ENCODE data around the gene CD38. TPM values are rescaled to one million over a fixed set of nuclear protein-coding genes. Genes with fewer than 3 reads are reported as not detected.

The CD38 gene
- total and polyA plus RNA-seq, 4 experiments from 2014 or later: 0.69 to 3.0 (median 1.4) TPM

DNA sequence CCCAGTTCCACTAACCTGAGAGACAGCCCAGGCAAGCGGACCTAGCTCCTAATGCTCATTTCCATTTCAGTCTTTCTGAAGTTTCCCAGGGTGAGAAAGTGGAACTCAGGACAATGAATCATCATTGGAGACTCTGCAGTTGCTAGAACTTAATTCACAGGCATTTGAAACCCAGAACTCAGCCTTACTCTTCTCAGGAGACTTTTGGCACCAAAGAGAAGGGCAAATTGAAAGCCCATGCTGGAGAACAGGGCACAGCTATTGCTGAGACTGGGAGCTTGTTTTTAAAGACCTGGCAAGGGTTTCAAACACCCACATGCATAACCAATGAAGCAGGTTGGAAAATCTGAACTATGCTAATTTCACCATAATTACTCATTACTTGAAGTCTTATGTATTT lies 39.3 kb upstream of the CD38 start:
- H3K27ac Mint-ChIP-seq: no peak overlapping the region
- no peak overlapping the region for H3K27ac ChIP-seq (ENCODE audit: low read depth, low read length)
- H3K4me1 Mint-ChIP-seq: peaks cover 0 to 10% (median 5%) of the 10 kb centered on the region in 4 donors
- DNase-seq: no peak
- intact Hi-C loops (cut with micrococcal nuclease): no loop called here
- H3K9me3 Mint-ChIP-seq: peaks cover 0 to 22% (median 16%) of the 10 kb centered on the region in 8 donors
- no peaks in the 10 kb centered on the region for H3K36me3 ChIP-seq (ENCODE audit: insufficient read depth, low read length)
- no peak overlapping the region for H3K4me3 Mint-ChIP-seq
- H3K27me3 Mint-ChIP-seq: peaks cover 0 to 4% of the 10 kb centered on the region in 2 donors
- POLR2A ChIA-PET (ENCODE audit: partially characterized antibody): no interaction called here
- H3K36me3 Mint-ChIP-seq: peaks cover 0 to 9% of the 10 kb centered on the region in 2 donors
- H3K27me3 ChIP-seq (ENCODE audit: insufficient read depth, low read length): no peaks in the 10 kb centered on the region
- H3K9me3 ChIP-seq (ENCODE audit: control insufficient read depth in 1 of 2, low read length in 2 of 2): no peaks in the 10 kb centered on the region
- CTCF ChIA-PET (ENCODE audit: partially characterized antibody): interaction anchor here (0.9 to 2.1 kb wide), 5 partner anchors 17 to 218 kb away, joined by 3 to 8 read pairs (median 3); no protein-coding TSS in a partner anchor
- no peak overlapping the region for H3K4me3 ChIP-seq (ENCODE audit: low read length in 2 of 2)
- no peaks in the 10 kb centered on the region for H3K4me1 ChIP-seq (ENCODE audit: insufficient read depth, low read length)

GRCh38 chr4:15740764-15741404 lies 37.2 kb upstream of the CD38 start:
- H3K4me1 Mint-ChIP-seq: peaks cover 0 to 5% (median 5%) of the 10 kb centered on the region in 4 donors
- H3K27me3 Mint-ChIP-seq: no peaks in the 10 kb centered on the region
- DNase-seq: no peak
- Histone ChIP-seq H3K36me3 (ENCODE audit: insufficient read depth, low read length) (no peaks in the 10 kb centered on the region), H3K4me3 (ENCODE audit: low read length in 2 of 2) (no peak overlapping the region), H3K4me1 (ENCODE audit: insufficient read depth, low read length) (no peaks in the 10 kb centered on the region), H3K9me3 (ENCODE audit: control insufficient read depth in 1 of 2, low read length in 2 of 2) (no peaks in the 10 kb centered on the region), H3K27me3 (ENCODE audit: insufficient read depth, low read length) (no peaks in the 10 kb centered on the region), H3K27ac (ENCODE audit: low read depth, low read length) (no peak overlapping the region)
- CTCF ChIA-PET (ENCODE audit: partially characterized antibody): no interaction called here
- intact Hi-C loops (cut with micrococcal nuclease): no loop called here
- POLR2A ChIA-PET (ENCODE audit: partially characterized antibody): no interaction called here
- peaks cover 0 to 9% of the 10 kb centered on the region in 2 donors for H3K36me3 Mint-ChIP-seq
- H3K27ac Mint-ChIP-seq: peak overlapping the region in 1 of 7 donors; percentile 68
- H3K9me3 Mint-ChIP-seq: peaks cover 0 to 24% (median 16%) of the 10 kb centered on the region in 8 donors
- H3K4me3 Mint-ChIP-seq: no peak overlapping the region

DNA sequence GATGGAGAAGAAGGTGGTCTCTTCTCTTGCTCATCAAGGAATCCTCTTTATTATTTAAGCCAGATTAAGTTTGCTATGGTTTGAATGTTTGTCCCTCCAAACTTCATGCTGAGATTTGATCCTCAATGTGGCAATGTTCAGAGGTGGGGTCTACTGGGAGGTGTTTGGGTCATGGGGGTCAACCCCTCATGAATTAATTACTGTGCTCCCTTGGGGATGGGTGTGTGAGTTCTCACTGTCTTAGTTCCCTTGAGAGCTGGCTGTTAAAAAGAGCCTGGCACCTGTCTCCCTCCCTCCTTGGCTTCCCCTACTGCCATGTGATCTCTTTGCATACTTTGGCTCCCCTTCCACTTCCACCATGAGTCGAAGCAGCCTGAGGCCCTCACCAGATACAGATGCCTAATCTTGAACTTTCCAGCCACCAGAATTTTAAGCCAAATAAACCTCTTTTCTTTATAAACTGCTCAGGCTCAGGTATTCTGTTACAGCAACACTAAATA lies 36.0 kb upstream of the CD38 start:
- Mint-ChIP-seq H3K9me3 (peaks cover 2 to 29% (median 17%) of the 10 kb centered on the region in 8 donors), H3K36me3 (peaks cover 0 to 12% of the 10 kb centered on the region in 2 donors), H3K4me1 (peaks cover 0 to 5% (median 5%) of the 10 kb centered on the region in 4 donors), H3K27me3 (no peaks in the 10 kb centered on the region), H3K4me3 (no peak overlapping the region), H3K27ac (peak overlapping the region in 3 of 7 donors; percentile 19 to 82 (median 70))
- Histone ChIP-seq H3K4me1 (ENCODE audit: insufficient read depth, low read length) (no peaks in the 10 kb centered on the region), H3K27me3 (ENCODE audit: insufficient read depth, low read length) (no peaks in the 10 kb centered on the region), H3K4me3 (ENCODE audit: low read length in 2 of 2) (no peak overlapping the region), H3K27ac (ENCODE audit: low read depth, low read length) (no peak overlapping the region), H3K9me3 (ENCODE audit: control insufficient read depth in 1 of 2, low read length in 2 of 2) (peaks cover 0 to 3% of the 10 kb centered on the region in 2 donors), H3K36me3 (ENCODE audit: insufficient read depth, low read length) (no peaks in the 10 kb centered on the region)
- CTCF ChIA-PET (ENCODE audit: partially characterized antibody): interaction anchor here (2.1 kb wide), 1 partner anchor 141 kb away, joined by 7 read pairs; no protein-coding TSS in a partner anchor
- POLR2A ChIA-PET (ENCODE audit: partially characterized antibody): no interaction called here
- DNase-seq: no peak
- intact Hi-C loops (cut with micrococcal nuclease): no loop called here

- DNase-seq: no peak
- no peak overlapping the region for H3K4me3 ChIP-seq (ENCODE audit: low read length in 2 of 2)
- peak overlapping the region in 1 of 7 donors; percentile 82 for H3K27ac Mint-ChIP-seq
- no peaks in the 10 kb centered on the region for H3K4me1 ChIP-seq (ENCODE audit: insufficient read depth, low read length)
- CTCF ChIA-PET (ENCODE audit: partially characterized antibody): interaction anchor here (2.1 to 2.4 kb wide), 2 partner anchors 14 to 141 kb away, joined by 6 to 7 read pairs; no protein-coding TSS in a partner anchor
- H3K4me3 Mint-ChIP-seq: no peak overlapping the region
- no peaks in the 10 kb centered on the region for H3K27me3 ChIP-seq (ENCODE audit: insufficient read depth, low read length)
- peaks cover 0 to 12% of the 10 kb centered on the region in 2 donors for H3K36me3 Mint-ChIP-seq
- no peak overlapping the region for H3K27ac ChIP-seq (ENCODE audit: low read depth, low read length)
- intact Hi-C loops (cut with micrococcal nuclease): no loop called here
- POLR2A ChIA-PET (ENCODE audit: partially characterized antibody): no interaction called here
- H3K4me1 Mint-ChIP-seq: peaks cover 0 to 4% (median 3%) of the 10 kb centered on the region in 4 donors
- peaks cover 2 to 29% (median 17%) of the 10 kb centered on the region in 8 donors for H3K9me3 Mint-ChIP-seq
- H3K36me3 ChIP-seq (ENCODE audit: insufficient read depth, low read length): no peaks in the 10 kb centered on the region
- no peaks in the 10 kb centered on the region for H3K27me3 Mint-ChIP-seq
- peaks cover 0 to 3% of the 10 kb centered on the region in 2 donors for H3K9me3 ChIP-seq (ENCODE audit: control insufficient read depth in 1 of 2, low read length in 2 of 2)
Measured at GRCh38 chr4:15742637-15743036, 35.5 kb upstream of the CD38 start.

DNA sequence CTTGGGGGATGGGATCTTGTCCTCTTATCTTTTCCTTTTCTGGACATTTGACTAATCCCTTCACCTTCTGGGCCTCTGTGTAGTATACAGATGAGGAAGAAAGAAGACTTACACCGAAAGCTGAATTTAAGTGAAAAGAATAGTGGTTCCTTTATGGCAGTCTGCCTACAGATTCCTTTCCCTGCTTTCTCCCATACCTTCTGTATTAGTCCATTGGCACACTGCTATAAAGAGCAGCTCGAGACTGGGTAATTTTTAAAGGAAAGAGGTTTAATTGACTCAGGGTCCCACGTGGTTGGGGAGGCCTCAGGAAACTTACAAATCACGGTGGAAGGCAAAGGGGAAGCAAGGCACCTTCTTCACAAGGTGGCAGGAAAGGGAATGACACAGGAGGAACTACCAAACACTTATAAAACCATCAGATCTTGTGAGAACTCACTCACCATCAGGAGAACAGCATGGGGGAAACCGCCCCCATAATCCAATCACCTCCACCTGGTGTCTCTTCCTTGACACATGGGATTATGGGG lies 34.0 kb upstream of the CD38 start:
- Mint-ChIP-seq H3K4me1 (peaks cover 0 to 3% (median 1%) of the 10 kb centered on the region in 4 donors), H3K27me3 (no peaks in the 10 kb centered on the region), H3K27ac (no peak overlapping the region), H3K4me3 (no peak overlapping the region), H3K36me3 (peaks cover 0 to 12% of the 10 kb centered on the region in 2 donors), H3K9me3 (peaks cover 2 to 29% (median 17%) of the 10 kb centered on the region in 8 donors)
- Histone ChIP-seq H3K9me3 (ENCODE audit: control insufficient read depth in 1 of 2, low read length in 2 of 2) (peaks cover 0 to 3% of the 10 kb centered on the region in 2 donors), H3K4me3 (ENCODE audit: low read length in 2 of 2) (no peak overlapping the region), H3K27ac (ENCODE audit: low read depth, low read length) (no peak overlapping the region), H3K36me3 (ENCODE audit: insufficient read depth, low read length) (no peaks in the 10 kb centered on the region), H3K4me1 (ENCODE audit: insufficient read depth, low read length) (no peaks in the 10 kb centered on the region), H3K27me3 (ENCODE audit: insufficient read depth, low read length) (no peaks in the 10 kb centered on the region)
- ChIA-PET CTCF (ENCODE audit: partially characterized antibody) (interaction anchor here (2.1 to 2.4 kb wide), 2 partner anchors 12 to 139 kb away, joined by 6 to 7 read pairs; no protein-coding TSS in a partner anchor), POLR2A (ENCODE audit: partially characterized antibody) (no interaction called here)
- intact Hi-C loops (cut with micrococcal nuclease): no loop called here
- no peak for DNase-seq

DNA sequence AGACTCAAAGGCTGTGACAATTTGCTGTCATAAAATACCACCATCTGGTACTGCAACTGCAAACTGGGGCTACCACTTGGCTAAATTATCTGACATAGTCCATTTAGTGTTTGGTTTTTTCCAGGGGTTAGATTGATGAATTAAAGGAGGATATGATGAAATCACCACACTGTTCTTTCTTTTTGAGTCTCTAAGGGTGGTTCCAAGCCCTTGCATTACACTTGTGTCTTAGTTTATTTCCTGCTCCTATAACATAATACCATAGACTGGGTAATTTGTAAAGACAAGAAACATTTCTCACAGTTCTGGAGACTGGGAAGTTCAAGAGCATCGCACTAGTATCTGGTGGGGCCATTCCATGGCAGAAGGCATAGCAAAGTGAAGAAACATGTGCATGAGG lies 32.0 kb upstream of the CD38 start:
- POLR2A ChIA-PET (ENCODE audit: partially characterized antibody): no interaction called here
- Histone ChIP-seq H3K9me3 (ENCODE audit: control insufficient read depth in 1 of 2, low read length in 2 of 2) (peaks cover 0 to 3% of the 10 kb centered on the region in 2 donors), H3K27ac (ENCODE audit: low read depth, low read length) (no peak overlapping the region), H3K4me1 (ENCODE audit: insufficient read depth, low read length) (no peaks in the 10 kb centered on the region), H3K4me3 (ENCODE audit: low read length in 2 of 2) (no peak overlapping the region), H3K27me3 (ENCODE audit: insufficient read depth, low read length) (no peaks in the 10 kb centered on the region), H3K36me3 (ENCODE audit: insufficient read depth, low read length) (no peaks in the 10 kb centered on the region)
- H3K36me3 Mint-ChIP-seq: peaks cover 0 to 11% of the 10 kb centered on the region in 2 donors
- H3K9me3 Mint-ChIP-seq: peaks cover 2 to 26% (median 15%) of the 10 kb centered on the region in 8 donors
- H3K27ac Mint-ChIP-seq: peak overlapping the region in 2 of 7 donors; percentile 9 to 68
- CTCF ChIA-PET (ENCODE audit: partially characterized antibody): no interaction called here
- intact Hi-C loops (cut with micrococcal nuclease): no loop called here
- H3K27me3 Mint-ChIP-seq: no peaks in the 10 kb centered on the region
- peaks cover 0 to 2% (median under 1%) of the 10 kb centered on the region in 4 donors for H3K4me1 Mint-ChIP-seq
- no peak for DNase-seq
- H3K4me3 Mint-ChIP-seq: no peak overlapping the region

DNA sequence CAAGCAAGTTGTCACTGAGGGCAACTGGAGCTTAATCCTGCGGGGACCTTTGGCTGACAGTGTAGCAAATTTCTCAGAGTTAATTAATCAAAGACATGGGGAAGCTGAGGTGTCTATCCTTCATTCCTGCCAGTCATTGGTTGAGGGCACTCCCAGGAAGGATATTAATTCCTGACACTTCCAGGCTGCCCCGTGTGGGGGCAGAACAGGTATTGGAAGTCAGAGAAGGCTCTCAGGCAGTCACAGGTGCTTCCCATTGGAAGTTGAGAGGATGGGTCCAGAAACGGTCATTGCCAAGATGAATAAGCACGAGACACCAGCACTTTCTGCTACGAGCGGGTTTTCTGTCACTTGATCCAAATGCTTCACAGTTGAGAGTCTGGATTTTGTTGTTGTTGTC lies 29.1 kb upstream of the CD38 start:
- POLR2A ChIA-PET (ENCODE audit: partially characterized antibody): no interaction called here
- Mint-ChIP-seq H3K27ac (no peak overlapping the region), H3K4me1 (peaks cover 6 to 11% (median 10%) of the 10 kb centered on the region in 4 donors), H3K4me3 (no peak overlapping the region), H3K9me3 (peaks cover 0 to 8% (median 2%) of the 10 kb centered on the region in 8 donors), H3K36me3 (peaks cover 0 to 3% of the 10 kb centered on the region in 2 donors), H3K27me3 (no peaks in the 10 kb centered on the region)
- intact Hi-C loops (cut with micrococcal nuclease): no loop called here
- no peak for DNase-seq
- CTCF ChIA-PET (ENCODE audit: partially characterized antibody): interaction anchor here (1.2 to 2.5 kb wide), 2 partner anchors 8 to 134 kb away, joined by 3 to 7 read pairs; no protein-coding TSS in a partner anchor
- Histone ChIP-seq H3K4me3 (ENCODE audit: low read length in 2 of 2) (no peak overlapping the region), H3K27ac (ENCODE audit: low read depth, low read length) (no peak overlapping the region), H3K9me3 (ENCODE audit: control insufficient read depth in 1 of 2, low read length in 2 of 2) (peaks cover 0 to 3% of the 10 kb centered on the region in 2 donors), H3K27me3 (ENCODE audit: insufficient read depth, low read length) (no peaks in the 10 kb centered on the region), H3K4me1 (ENCODE audit: insufficient read depth, low read length) (peaks cover 8% of the 10 kb centered on the region), H3K36me3 (ENCODE audit: insufficient read depth, low read length) (no peaks in the 10 kb centered on the region)
